ENCODE measurements around the gene TC2N.
"Not testable (repeated sequence)": the region's sequence is repeated elsewhere in the genome, so short reads cannot be mapped to it uniquely, and the experiment has no call there.

The TC2N gene

DNA sequence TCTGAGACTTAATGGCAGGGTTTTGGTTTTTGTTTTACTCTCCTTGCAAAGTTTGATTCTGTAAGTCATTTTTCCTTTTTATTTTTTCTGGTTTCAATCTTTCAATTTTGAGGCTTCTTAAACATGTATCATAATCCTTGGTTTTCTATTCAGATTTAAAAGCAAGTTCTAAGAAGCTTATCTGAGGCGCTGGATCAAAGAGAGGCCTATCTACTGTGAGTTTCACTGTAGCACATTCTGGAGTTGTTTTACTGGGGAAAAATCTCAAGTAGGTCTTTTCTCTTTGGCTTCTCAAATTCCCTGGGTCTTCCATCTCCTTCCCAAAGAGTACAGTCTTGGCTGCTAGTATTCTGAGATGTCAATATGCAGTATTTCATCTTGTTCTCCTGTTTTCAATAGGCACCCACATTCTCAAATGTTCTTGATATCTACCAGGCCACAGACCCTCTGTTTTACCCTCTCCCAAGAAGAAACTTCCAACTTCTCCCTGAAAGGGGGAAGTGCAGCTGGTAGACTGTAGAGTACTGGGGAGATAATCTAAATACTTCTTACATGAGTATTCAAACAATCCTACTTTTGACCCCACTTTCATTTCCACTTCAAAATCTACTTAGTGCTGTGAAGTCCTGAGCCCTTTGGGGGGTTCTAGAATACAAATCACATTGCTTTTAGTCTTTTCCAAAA lies 124.6 kb downstream of the TC2N start:
- H3K4me2 ChIP-seq (ENCODE audit: insufficient read depth, low read length) = no peak overlapping the region
- no peaks in the 10 kb centered on the region for H3K36me3 ChIP-seq (ENCODE audit: insufficient read depth, low read length)
- H4K20me1 ChIP-seq (ENCODE audit: insufficient read depth, low read length) = no peaks in the 10 kb centered on the region
- no peaks in the 10 kb centered on the region for H3K79me2 ChIP-seq (ENCODE audit: insufficient read depth, low read length)
- DNase-seq (no peak), ATAC-seq (ENCODE audit: insufficient read depth, low read depth) (no peak)
- H3K27me3 ChIP-seq (ENCODE audit: insufficient read depth, low read length, poor library complexity) = no peaks in the 10 kb centered on the region
- no peak overlapping the region for H2AFZ ChIP-seq (ENCODE audit: low read depth, low read length)
- H3K9ac ChIP-seq (ENCODE audit: low read depth, low read length) = no peak overlapping the region
- no peak for TF ChIP-seq EZH2 (IDR thresholded peaks at IDR 0.05; ENCODE audit: borderline replicate concordance, low read depth, low read length, severe bottlenecking)
- TF ChIP-seq, protein P1, sequence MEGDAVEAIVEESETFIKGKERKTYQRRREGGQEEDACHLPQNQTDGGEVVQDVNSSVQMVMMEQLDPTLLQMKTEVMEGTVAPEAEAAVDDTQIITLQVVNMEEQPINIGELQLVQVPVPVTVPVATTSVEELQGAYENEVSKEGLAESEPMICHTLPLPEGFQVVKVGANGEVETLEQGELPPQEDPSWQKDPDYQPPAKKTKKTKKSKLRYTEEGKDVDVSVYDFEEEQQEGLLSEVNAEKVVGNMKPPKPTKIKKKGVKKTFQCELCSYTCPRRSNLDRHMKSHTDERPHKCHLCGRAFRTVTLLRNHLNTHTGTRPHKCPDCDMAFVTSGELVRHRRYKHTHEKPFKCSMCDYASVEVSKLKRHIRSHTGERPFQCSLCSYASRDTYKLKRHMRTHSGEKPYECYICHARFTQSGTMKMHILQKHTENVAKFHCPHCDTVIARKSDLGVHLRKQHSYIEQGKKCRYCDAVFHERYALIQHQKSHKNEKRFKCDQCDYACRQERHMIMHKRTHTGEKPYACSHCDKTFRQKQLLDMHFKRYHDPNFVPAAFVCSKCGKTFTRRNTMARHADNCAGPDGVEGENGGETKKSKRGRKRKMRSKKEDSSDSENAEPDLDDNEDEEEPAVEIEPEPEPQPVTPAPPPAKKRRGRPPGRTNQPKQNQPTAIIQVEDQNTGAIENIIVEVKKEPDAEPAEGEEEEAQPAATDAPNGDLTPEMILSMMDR (IDR thresholded peaks at IDR 0.05; ENCODE audit: borderline replicate concordance, extremely low read depth, low read length, poor library complexity, severe bottlenecking) = no peak
- H3K4me3 ChIP-seq (ENCODE audit: low read depth in 1 of 2, low read length in 2 of 2) = no peak overlapping the region
- H3K9me3 ChIP-seq (ENCODE audit: insufficient read depth, low read length, severe bottlenecking) = no peaks in the 10 kb centered on the region
- no peaks in the 10 kb centered on the region for H3K4me1 ChIP-seq (ENCODE audit: insufficient read depth, low read length)
- no peak overlapping the region for H3K27ac ChIP-seq (ENCODE audit: low read length)

DNA sequence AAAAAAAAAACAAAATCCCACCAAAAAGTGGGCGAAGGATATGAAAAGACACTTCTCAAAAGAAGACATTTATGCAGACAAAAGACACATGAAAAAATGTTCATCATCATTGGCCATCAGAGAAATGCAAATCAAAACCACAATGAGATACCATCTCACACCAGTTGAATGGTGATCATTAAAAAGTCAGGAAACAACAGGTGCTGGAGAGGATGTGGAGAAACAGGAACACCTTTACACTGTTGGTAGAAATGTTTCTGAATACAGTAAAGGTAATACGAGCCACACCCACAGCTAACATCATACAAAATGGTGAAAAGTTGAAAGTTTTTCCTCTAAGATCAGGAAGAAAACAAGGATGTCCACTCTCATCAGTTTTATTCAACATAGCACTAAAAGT lies 127.5 kb downstream of the TC2N start:
- ATAC-seq (ENCODE audit: insufficient read depth, low read depth); H2AFZ ChIP-seq (ENCODE audit: low read depth, low read length); H3K4me2 ChIP-seq (ENCODE audit: insufficient read depth, low read length); H3K27me3 ChIP-seq (ENCODE audit: insufficient read depth, low read length, poor library complexity); H3K9ac ChIP-seq (ENCODE audit: low read depth, low read length); H3K4me1 ChIP-seq (ENCODE audit: insufficient read depth, low read length); H3K79me2 ChIP-seq (ENCODE audit: insufficient read depth, low read length); DNase-seq; H3K36me3 ChIP-seq (ENCODE audit: insufficient read depth, low read length); H3K9me3 ChIP-seq (ENCODE audit: insufficient read depth, low read length, severe bottlenecking); H4K20me1 ChIP-seq (ENCODE audit: insufficient read depth, low read length); H3K27ac ChIP-seq (ENCODE audit: low read length); H3K4me3 ChIP-seq (ENCODE audit: low read depth in 1 of 2, low read length in 2 of 2): not testable (repeated sequence)

DNA sequence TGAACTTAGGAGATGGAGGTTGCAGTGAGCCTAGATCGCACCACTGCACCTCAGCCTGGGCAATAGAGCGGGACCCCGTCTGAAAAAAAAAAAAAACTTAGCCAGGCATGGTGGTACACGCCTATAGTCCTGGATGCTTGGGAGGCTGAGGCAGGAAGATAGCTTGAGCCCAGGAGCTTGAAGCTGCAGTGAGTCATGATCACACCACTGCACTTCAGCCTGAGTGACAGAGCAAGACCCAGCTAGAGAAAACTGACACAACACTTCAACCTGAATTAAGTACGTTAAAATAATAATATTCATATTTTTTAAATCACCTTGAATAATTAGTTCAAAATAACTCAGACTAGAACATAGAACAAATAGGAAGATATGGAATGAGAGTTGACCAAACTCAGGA lies 129.7 kb downstream of the TC2N start:
- TF ChIP-seq EZH2 (IDR thresholded peaks at IDR 0.05; ENCODE audit: borderline replicate concordance, low read depth, low read length, severe bottlenecking) = no peak

DNA sequence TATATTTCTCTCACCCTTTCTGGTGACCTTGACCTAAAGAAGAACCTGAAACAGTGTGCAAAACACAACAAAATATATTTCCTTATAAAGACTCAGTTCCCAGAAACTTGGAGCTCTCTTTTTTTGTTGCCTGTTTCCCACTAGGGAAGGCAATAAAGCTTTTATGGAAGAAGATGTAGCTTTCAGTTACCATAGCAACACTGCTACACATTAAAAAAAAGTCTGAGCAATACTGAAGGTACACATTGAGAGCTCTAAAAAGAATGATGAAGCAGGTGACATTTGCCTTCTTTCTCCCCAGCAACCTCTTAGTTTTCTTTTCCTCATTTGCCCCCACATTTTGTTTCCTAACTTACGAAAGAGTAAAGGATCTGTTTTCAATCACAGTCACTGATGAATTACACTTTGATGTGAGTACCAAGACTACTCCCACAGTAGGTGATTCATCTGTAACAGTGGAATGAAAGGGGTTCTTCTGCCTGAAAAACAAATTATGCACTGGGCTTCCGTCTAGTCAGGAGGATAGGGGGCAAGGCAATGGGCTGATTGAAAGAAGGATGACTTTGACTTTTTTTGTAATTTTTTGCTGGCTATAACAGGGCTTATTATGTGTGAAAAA lies 134.4 kb downstream of the TC2N start:
- ATAC-seq (ENCODE audit: insufficient read depth, low read depth) (no peak), DNase-seq (no peak)
- H4K20me1 ChIP-seq (ENCODE audit: insufficient read depth, low read length) = no peaks in the 10 kb centered on the region
- H3K36me3 ChIP-seq (ENCODE audit: insufficient read depth, low read length) = no peaks in the 10 kb centered on the region
- H3K27me3 ChIP-seq (ENCODE audit: insufficient read depth, low read length, poor library complexity) = no peaks in the 10 kb centered on the region
- H3K4me2 ChIP-seq (ENCODE audit: insufficient read depth, low read length) = no peak overlapping the region
- TF ChIP-seq EZH2 (IDR thresholded peaks at IDR 0.05; ENCODE audit: borderline replicate concordance, low read depth, low read length, severe bottlenecking) = no peak
- TF ChIP-seq, protein P1 (IDR thresholded peaks at IDR 0.05; ENCODE audit: borderline replicate concordance, extremely low read depth, low read length, poor library complexity, severe bottlenecking) = no peak
- no peak overlapping the region for H2AFZ ChIP-seq (ENCODE audit: low read depth, low read length)
- no peak overlapping the region for H3K27ac ChIP-seq (ENCODE audit: low read length)
- H3K79me2 ChIP-seq (ENCODE audit: insufficient read depth, low read length) = no peaks in the 10 kb centered on the region
- peaks cover 8% of the 10 kb centered on the region; the same call in 1 of the 2 replicates for H3K4me1 ChIP-seq (ENCODE audit: insufficient read depth, low read length)
- no peak overlapping the region for H3K9ac ChIP-seq (ENCODE audit: low read depth, low read length)
- no peak overlapping the region for H3K4me3 ChIP-seq (ENCODE audit: low read depth in 1 of 2, low read length in 2 of 2)
- no peaks in the 10 kb centered on the region for H3K9me3 ChIP-seq (ENCODE audit: insufficient read depth, low read length, severe bottlenecking)

More for the DNA sequence above, 129.7 kb downstream of the TC2N start:
- Histone ChIP-seq H3K36me3 (ENCODE audit: insufficient read depth, low read length) (no peaks in the 10 kb centered on the region), H3K79me2 (ENCODE audit: insufficient read depth, low read length) (no peaks in the 10 kb centered on the region), H3K9me3 (ENCODE audit: insufficient read depth, low read length, severe bottlenecking) (no peaks in the 10 kb centered on the region), H3K27me3 (ENCODE audit: insufficient read depth, low read length, poor library complexity) (no peaks in the 10 kb centered on the region), H3K4me1 (ENCODE audit: insufficient read depth, low read length) (no peaks in the 10 kb centered on the region), H3K4me2 (ENCODE audit: insufficient read depth, low read length) (no peak overlapping the region), H4K20me1 (ENCODE audit: insufficient read depth, low read length) (no peaks in the 10 kb centered on the region), H3K9ac (ENCODE audit: low read depth, low read length) (no peak overlapping the region), H3K4me3 (ENCODE audit: low read depth in 1 of 2, low read length in 2 of 2) (no peak overlapping the region), H3K27ac (ENCODE audit: low read length) (no peak overlapping the region), H2AFZ (ENCODE audit: low read depth, low read length) (no peak overlapping the region)
- ATAC-seq (ENCODE audit: insufficient read depth, low read depth) = no peak
- DNase-seq = no peak

Measured in DND-41 (cell line).